Muscle of back (tissue), 11 donors: ENCODE results near the gene MEGF11. TPM values are rescaled to one million over a fixed set of nuclear protein-coding genes. Genes with fewer than 3 reads are reported as not detected.

Experiments
- DNase-seq, 3 donors: peaks; one replicate each; pipeline versions ENCODE4 v3.0.0 to v3.0.0-alpha.2; 2013
- polyA plus RNA-seq, 10 donors: library from polyadenylated mRNA; unstranded; fragments of 120-200 nt; gene quantifications; one replicate each; pipeline ENCODE4 v1.2.1, GENCODE V29; 2013; ENCODE audit not compliant: insufficient read length in 10 of 10

The MEGF11 gene
- polyA plus RNA-seq, 10 donors = 0.06 to 0.57 (median 0.35) TPM

GRCh38 chr15:66144978-66145725 lies 108.4 kb downstream of the MEGF11 start:
- DNase-seq = no peak

DNA sequence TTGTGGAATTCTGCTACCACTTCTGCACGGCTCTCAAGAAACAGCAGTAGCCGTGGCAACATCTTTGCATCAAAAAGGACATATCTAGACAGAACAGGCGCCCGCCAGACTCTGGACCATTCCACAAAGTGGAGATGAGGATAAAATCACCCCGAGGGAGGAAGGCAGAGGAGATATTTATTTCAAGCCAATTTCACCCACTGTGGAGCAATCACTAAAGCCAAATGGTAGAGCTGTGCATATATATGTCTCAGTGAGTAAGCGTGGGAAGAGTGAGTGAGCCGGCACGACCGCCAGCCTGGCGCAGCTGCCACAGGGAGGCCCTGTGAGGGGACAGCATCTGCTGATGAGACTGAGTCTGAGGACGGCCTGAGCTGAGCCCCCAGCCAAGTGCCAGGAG lies 111.3 kb downstream of the MEGF11 start:
- DNase-seq = peak; percentile 16 to 54 (median 18)

DNA sequence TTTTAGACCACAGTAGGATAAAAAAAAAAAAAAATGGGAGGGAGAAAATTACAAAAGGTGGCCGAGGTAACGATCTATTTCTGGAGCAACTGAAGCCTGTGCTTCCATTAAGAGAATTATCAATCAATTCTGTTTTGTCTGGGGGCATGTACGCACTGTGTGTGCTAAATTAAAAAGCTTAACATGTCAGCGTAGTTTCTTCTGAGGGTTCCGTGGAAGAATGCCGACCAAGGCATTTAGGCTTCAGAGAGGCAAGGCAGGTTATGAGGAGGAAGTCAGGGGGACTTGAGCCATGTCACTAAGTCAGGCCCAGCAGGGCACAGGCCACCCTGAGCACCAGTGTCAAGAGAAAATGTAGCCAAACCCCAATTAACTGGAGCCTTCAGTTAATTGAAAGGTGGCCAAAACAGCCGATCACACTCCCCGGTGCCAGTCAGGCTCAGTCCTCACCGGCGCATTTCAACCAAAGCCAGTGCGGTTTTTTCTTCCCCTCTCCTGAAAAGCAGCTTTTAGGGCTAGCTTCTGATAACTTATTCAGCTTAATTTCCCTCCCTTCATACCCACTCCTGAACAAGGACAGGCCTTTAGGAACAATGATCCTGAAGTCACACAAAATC lies 113.9 kb downstream of the MEGF11 start:
- no peak for DNase-seq

GRCh38 chr15:66138892-66139590 lies 114.5 kb downstream of the MEGF11 start:
- peak in 2 of 3 donors; percentile 54 to 62 for DNase-seq

GRCh38 chr15:66138096-66138783 lies 115.3 kb downstream of the MEGF11 start:
- DNase-seq = no peak

DNA sequence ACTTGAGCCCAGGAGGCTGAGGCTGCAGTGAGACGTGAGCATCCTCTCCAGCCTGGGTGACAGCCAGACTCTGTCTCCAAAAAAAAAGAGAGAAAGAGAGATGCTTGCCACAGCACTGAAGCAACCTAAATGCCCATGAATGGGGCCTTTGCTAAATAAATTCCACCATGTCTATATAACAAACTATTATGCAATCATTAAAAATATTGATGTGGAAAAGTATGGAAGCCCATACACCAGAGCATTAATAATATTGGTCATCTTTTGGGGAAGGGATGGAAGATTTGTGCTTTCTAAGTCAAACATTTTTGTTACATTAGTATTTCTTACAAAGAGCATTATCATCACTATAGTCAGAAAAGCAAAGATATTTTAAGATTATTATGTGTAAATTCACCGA lies 116.6 kb downstream of the MEGF11 start:
- no peak for DNase-seq

DNA sequence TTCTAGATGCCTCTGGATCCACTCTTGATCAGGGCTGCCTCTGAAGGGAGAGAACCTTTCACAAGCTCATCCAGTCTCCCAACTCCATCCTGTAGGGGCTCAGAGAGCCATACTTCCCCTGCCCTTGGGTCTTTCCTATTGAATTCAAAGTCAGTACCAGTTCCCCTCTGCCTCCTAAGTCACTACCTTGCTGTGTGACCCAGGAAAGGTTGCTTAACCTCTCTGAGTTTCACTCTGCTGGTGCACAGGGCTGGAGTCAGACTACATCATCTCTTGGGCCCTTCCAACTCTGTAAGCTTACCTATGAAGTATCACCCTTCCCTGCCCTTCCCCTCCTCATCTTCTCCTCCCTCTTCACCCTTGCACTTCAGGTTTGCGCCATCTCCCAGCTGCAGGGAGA lies 117.9 kb downstream of the MEGF11 start:
- DNase-seq = no peak

DNA sequence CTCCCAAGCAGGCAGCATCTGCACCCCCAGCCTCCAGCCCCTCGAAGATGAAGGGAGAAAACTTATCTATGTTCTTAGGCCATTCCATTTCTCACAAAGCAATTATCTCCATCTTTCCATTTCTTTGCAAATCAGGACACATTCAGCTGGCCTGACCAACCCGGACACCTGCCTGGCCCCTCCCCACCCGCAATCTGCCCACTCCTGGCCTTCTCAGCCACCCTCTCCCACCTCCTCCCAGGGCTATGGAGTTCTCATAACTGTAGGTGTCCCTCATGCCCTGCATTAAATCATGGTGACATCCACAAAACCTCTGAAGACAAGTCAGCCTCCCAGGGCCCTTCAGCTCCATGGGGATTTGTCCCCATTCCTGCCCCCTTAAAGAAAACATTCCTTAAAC lies 119.3 kb downstream of the MEGF11 start:
- DNase-seq = no peak

GRCh38 chr15:66133247-66133885 lies 120.2 kb downstream of the MEGF11 start:
- no peak for DNase-seq

- no peak for DNase-seq
Measured at GRCh38 chr15:66132251-66132816, 121.2 kb downstream of the MEGF11 start.

DNA sequence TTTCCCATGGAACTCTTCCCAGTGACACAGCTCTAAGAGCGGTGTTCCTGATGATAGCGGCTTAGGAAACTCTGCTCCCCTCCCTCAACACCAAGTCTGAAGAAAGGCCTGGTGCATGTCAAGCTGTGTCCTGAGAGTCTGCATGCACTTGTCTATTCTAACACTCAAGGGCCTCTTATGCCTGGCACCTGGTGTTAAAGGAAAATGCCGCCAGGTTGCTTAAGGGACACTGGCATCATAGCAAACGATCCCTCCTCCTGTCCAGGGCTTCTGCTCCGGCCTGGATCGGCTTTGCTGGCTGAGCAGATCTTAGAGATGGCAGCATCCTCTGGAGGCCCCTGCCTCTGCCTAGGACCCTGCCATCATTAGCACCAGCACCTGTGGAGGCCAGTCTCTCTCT lies 121.7 kb downstream of the MEGF11 start:
- DNase-seq = no peak

GRCh38 chr15:66131200-66131599 lies 122.3 kb downstream of the MEGF11 start:
- no peak for DNase-seq

DNA sequence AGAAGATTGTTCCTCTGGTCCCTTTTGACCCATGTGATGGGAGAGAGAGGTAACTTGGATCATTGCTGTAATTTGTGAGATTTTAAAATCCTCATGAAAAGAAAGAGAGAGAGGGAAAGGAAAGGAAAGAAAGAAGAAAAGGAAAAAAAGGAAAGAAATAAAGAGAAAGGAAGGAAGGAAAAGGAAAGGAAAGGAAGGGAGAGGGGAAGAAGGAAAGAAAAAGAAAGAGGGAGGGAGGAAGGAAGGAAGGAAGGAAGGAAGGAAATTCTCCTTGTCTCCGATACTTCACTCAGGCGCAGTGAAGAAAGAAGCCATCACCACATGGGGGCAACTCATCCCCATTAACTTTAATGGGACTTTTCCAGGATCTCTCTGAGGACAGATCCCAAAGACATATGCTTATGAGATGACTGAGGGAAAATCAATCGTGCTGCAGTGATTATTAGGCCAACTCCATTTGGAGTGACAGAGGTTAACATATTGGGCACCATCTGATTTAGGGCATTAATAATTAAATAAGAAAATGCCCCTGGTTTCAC lies 123.0 kb downstream of the MEGF11 start:
- no peak for DNase-seq

- DNase-seq = no peak
Measured at GRCh38 chr15:66129586-66129985, 124.0 kb downstream of the MEGF11 start.

- DNase-seq = no peak
Measured at GRCh38 chr15:66128116-66128680, 125.4 kb downstream of the MEGF11 start.

GRCh38 chr15:66126456-66126855 lies 127.1 kb downstream of the MEGF11 start:
- DNase-seq = no peak

DNA sequence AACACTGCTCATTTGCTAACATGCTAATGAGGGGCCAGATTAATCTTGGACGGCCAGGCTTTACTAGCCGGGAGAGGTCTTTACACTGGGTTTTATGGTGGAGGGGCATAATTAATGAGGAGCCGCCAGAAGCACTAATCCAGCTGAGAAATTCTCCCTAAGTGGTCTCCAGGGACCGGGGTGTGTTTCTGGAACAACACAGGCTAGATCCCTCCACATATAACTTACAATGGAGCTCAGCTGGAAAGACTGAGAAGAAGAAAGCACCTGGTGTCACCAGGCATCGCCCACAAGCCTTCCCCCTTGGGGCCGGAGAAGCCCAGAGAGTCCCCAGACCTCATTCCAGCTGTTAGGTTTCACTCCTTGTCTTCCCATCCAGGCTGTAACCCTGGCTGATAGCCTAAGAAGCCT lies 127.5 kb downstream of the MEGF11 start:
- DNase-seq = no peak

GRCh38 chr15:66124651-66125050 lies 128.9 kb downstream of the MEGF11 start:
- no peak for DNase-seq

DNA sequence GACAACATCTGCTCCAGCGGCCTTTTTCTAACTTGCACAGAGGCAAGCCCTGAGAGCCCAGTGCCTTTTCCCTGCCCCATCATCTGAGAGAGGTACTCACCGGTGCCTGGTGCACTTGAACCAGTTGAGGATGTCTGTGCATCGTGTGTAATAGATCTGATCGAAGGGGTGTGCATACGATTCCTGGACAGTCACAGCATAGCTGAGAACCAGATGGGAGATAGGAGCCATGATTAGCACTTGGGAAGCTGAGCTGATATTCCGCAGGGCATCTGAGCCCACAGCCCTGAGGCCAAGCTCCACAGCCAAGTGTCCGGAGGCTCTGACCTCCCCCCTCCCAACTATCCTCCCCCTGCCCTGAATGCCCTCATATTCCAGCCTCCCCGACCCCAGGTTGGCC lies 129.8 kb downstream of the MEGF11 start:
- DNase-seq = no peak

GRCh38 chr15:66120422-66120821 lies 133.1 kb downstream of the MEGF11 start:
- no peak for DNase-seq

- no peak for DNase-seq
Measured at GRCh38 chr15:66117841-66118240, 135.7 kb downstream of the MEGF11 start.
